K562 (cell line): ENCODE measurements around the gene NPC1. TPM values are rescaled to one million over a fixed set of nuclear protein-coding genes. Genes with fewer than 3 reads are reported as not detected.
A peak's percentile ranks its signal among the peaks of the same experiment; 100 is the strongest.

Source experiments
- ATAC-seq: fragments of 200-7000 bp; cut with Tn5 transposase; 3 replicates; pipeline ENCODE4 v1.9.1; 2020; ENCODE audit warnings: moderate library complexity
- BruUV-seq: library from RNA; stranded (reverse); fragments of 400-500 nt; replicated peaks from 2 replicates; lab custom pipeline; 2021; lab: Mats Ljungman, UMichigan
- CTCF ChIA-PET: fragments of 300-600 bp; formaldehyde crosslinking; extraction: SDS; loops from one replicate; lab custom pipeline; 2021; ENCODE audit warnings: low intra/inter-chr PET ratio; lab: Yijun Ruan, JAX
- POLR2A ChIA-PET: fragments of 300-600, 350-650 bp; sonication (Branson Sonifier 250); formaldehyde crosslinking; extraction: SDS; loops from one replicate; lab custom pipeline; 2021; ENCODE audit warnings: antibody characterized with exemption, inconsistent platforms; lab: Yijun Ruan, JAX
- DNase-seq, 4 experiments: peaks; one replicate each; pipeline versions ENCODE4 v3.0.0 to v3.0.0-alpha.2; 2011 to 2018; ENCODE audit warnings: low spot score in 3 of 4, mixed read lengths in 3 of 4; ENCODE audit errors: extremely low read depth in 1 of 4
- FAIRE-seq: peaks from 2 replicates; lab custom pipeline; 2011; peaks lifted over from hg19 to GRCh38; lab: Jason Lieb, UNC
- H2AFZ ChIP-seq: 2 replicates; pipeline ENCODE4 v1.6.0; 2011; ENCODE audit warnings: low read depth, low read length, control low read depth, inconsistent platforms
- H3K27ac ChIP-seq: fragments of 200-600 bp; 3 replicates; pipeline ENCODE4 v1.8.0; 2011; ENCODE audit warnings: low read depth, mild to moderate bottlenecking, control low read depth, inconsistent platforms, low read length, moderate library complexity, mixed read lengths; ENCODE audit errors: extremely low read depth
- H3K27me3 ChIP-seq, 2 experiments: fragments of 300-600 bp in 1 of 2; 2 replicates in 1 of 2; 3 replicates in 1 of 2; pipeline versions ENCODE4 v1.6.0 to v1.8.0; 2011; ENCODE audit warnings: inconsistent platforms in 2 of 2, low read length in 2 of 2, mild to moderate bottlenecking in 1 of 2, mixed read lengths in 1 of 2, moderate library complexity in 1 of 2; ENCODE audit not compliant: control insufficient read depth in 2 of 2, insufficient read depth in 2 of 2
- H3K36me3 ChIP-seq: fragments of 300-600 bp; 3 replicates; pipeline ENCODE4 v1.8.0; 2011; ENCODE audit warnings: mild to moderate bottlenecking, low read length, inconsistent platforms; ENCODE audit not compliant: control insufficient read depth, insufficient read depth
- H3K4me1 ChIP-seq, 2 experiments: fragments of 200-600 bp in 1 of 2; replicated peaks in 1 of 2; 2 replicates in 1 of 2; 3 replicates in 1 of 2; pipeline versions ENCODE4 v1.5.1 to v1.8.0; 2011; ENCODE audit warnings: inconsistent platforms in 2 of 2, low read length in 2 of 2, mild to moderate bottlenecking in 1 of 2, mixed read lengths in 1 of 2, moderate library complexity in 1 of 2; ENCODE audit not compliant: control insufficient read depth in 2 of 2, insufficient read depth in 2 of 2
- H3K4me2 ChIP-seq: 2 replicates; pipeline ENCODE4 v1.6.1; 2011; ENCODE audit warnings: low read length, control low read depth, inconsistent platforms, mixed read lengths; ENCODE audit not compliant: insufficient read depth
- H3K4me3 ChIP-seq: fragments of 200-600 bp; sonication (generic), shearing (Covaris generic); 2 replicates; pipeline ENCODE4 v1.5.1; 2016; ENCODE audit warnings: control low read depth, inconsistent platforms
- H3K79me2 ChIP-seq: fragments of 200-600 bp; 3 replicates; pipeline ENCODE4 v1.8.0; 2011; ENCODE audit warnings: low read length, inconsistent platforms; ENCODE audit not compliant: control insufficient read depth, insufficient read depth
- H3K9ac ChIP-seq, 2 experiments: 2 replicates each; pipeline versions ENCODE4 v1.6.0 to v1.6.1; 2011; ENCODE audit warnings: low read depth in 2 of 2, low read length in 2 of 2, control low read depth in 1 of 2, inconsistent platforms in 1 of 2, mild to moderate bottlenecking in 1 of 2, mixed read lengths in 1 of 2; ENCODE audit not compliant: insufficient read depth in 1 of 2
- H3K9me1 ChIP-seq: one replicate; pipeline ENCODE4 v1.6.0; 2011; ENCODE audit warnings: inconsistent platforms, mild to moderate bottlenecking, low read length, moderate library complexity; ENCODE audit not compliant: control insufficient read depth, insufficient read depth
- H3K9me3 ChIP-seq: replicated peaks from 2 replicates; pipeline ENCODE4 v1.5.1; 2011; ENCODE audit warnings: low read depth, low read length, inconsistent platforms; ENCODE audit not compliant: control insufficient read depth, insufficient read depth
- H4K20me1 ChIP-seq: replicated peaks from 2 replicates; pipeline ENCODE4 v1.6.1; 2011; ENCODE audit warnings: low read length, inconsistent platforms, mixed read lengths; ENCODE audit not compliant: control insufficient read depth, insufficient read depth
- CEBPG ChIP-seq, 3 experiments: fragments of 200-800 bp in 1 of 3; sonication (Bioruptor generic) in 1 of 3; sonication (generic) in 1 of 3; formaldehyde crosslinking in 1 of 3; IDR thresholded peaks in 2 of 3; conservative IDR thresholded peaks in 1 of 3; 2 replicates each; pipeline versions ENCODE4 v1.6.1 to v1.8.0; 2016 to 2022; ENCODE audit warnings: missing compliant biosample characterization in 2 of 3, missing genetic modification characterization in 2 of 3, mild to moderate bottlenecking in 1 of 3, missing genetic modification reagents in 1 of 3
- FOSL1 ChIP-seq: fragments of 200-800 bp; sonication (Bioruptor generic); conservative IDR thresholded peaks from 2 replicates; pipeline ENCODE4 v1.6.1; 2016; ENCODE audit warnings: missing genetic modification characterization, missing compliant biosample characterization
- TFAM ChIP-seq: fragments of 250-450 bp; sonication (Bioruptor Pico); conservative IDR thresholded peaks from 2 replicates; pipeline ENCODE4 v1.5.0; 2021; ENCODE audit warnings: mild to moderate bottlenecking, moderate library complexity
- ZNF134 ChIP-seq: fragments of 250-450 bp; sonication (Bioruptor Pico); conservative IDR thresholded peaks from 2 replicates; pipeline ENCODE4 v1.4.0; 2020
- ZNF551 ChIP-seq: fragments of 250-450 bp; sonication (Bioruptor Pico); IDR thresholded peaks from 2 replicates; pipeline ENCODE4 v1.5.0; 2021; ENCODE audit warnings: mild to moderate bottlenecking, moderate library complexity
- WGBS: fragments of 100-300 bp; shearing (Covaris generic); methylation state at CpG from one replicate; pipeline ENCODE4 v1.1.6; 2016; ENCODE audit warnings: low coverage, mixed read lengths; ENCODE audit not compliant: insufficient coverage; ENCODE audit errors: missing lambda C conversion rate; 5-methylcytosine and 5-hydroxymethylcytosine counted together
- in situ Hi-C: fragments of 300-500 bp; cut with MboI; formaldehyde crosslinking; loops from 4 replicates; pipeline ENCODE4 v1.15.0; 2018; ENCODE audit warnings: inconsistent platforms, mixed read lengths
- intact Hi-C: fragments of 100-400 bp; cut with micrococcal nuclease; formaldehyde crosslinking; loops from 2 replicates; pipeline ENCODE4 v1.14.2; 2022
- polyA plus RNA-seq, 8 experiments: library from polyadenylated mRNA; depleted of rRNA in 4 of 8; stranded (reverse) in 5 of 8; unstranded in 3 of 8; fragments of >200 nt; fragmentation: Nextera tagmentation in 2 of 8; fragmentation: Illumina TruSeq in 1 of 8; extraction: Ambion mirVana in 2 of 8; extraction: Trizol in 1 of 8; gene quantifications; 2 replicates each; pipeline versions ENCODE4 v1.2.1 to v1.2.3, GENCODE V29; 2011 to 2014; ENCODE audit warnings: inconsistent platforms in 1 of 8, missing spikeins in 1 of 8
- total RNA-seq, 7 experiments: library from RNA; depleted of rRNA in 6 of 7; stranded (reverse); fragments of >200 nt in 6 of 7; fragmentation: Illumina TruSeq in 2 of 7; extraction: Trizol in 2 of 7; gene quantifications; 2 replicates each; pipeline versions ENCODE4 v1.2.1 to v1.2.3, GENCODE V29; 2011 to 2021; ENCODE audit warnings: low replicate concordance in 1 of 7
- TF ChIP-seq, protein P1 (sequence below): sonication (generic); formaldehyde crosslinking; IDR thresholded peaks from 2 replicates; pipeline ENCODE4 v1.8.1; 2023; ENCODE audit warnings: mild to moderate bottlenecking, missing genetic modification reagents
- TF ChIP-seq, protein P2 (sequence below): sonication (generic); formaldehyde crosslinking; IDR thresholded peaks from 2 replicates; pipeline ENCODE4 v1.8.0; 2022; ENCODE audit warnings: mild to moderate bottlenecking, low read depth, missing genetic modification reagents
- TF ChIP-seq, protein P3 (sequence below): fragments of 250-450 bp; sonication (Bioruptor Pico); IDR thresholded peaks from 2 replicates; pipeline ENCODE4 v1.5.0; 2022; ENCODE audit warnings: mild to moderate bottlenecking

NPC1 gene
- total and polyA plus RNA-seq, 9 of the 15 experiments (the other 6 are each of a cell fraction or from before 2014, with no cell fraction given) = 17.1 to 45.9 (median 27.6) TPM

DNA sequence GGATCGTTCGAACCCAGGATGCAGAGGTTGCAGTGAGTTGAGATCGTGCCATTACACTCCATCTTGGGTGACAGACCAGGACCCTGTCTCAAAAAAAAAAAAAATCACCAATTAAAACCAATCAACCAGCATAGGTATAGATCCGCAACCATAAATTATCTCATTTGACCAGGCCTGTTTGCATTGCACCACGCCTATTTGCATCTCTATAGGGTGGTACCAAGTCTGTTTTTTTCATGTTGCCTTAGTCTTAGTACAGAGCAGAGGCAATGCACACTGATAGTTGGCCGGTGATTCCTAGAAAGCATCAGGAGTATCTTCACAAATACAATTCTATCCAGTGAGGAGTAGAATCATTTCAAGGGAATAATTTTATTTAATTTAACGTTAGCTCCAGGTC, 9.3 kb upstream of the NPC1 start:
- H3K36me3 ChIP-seq = no peaks in the 10 kb centered on the region
- H3K9me1 ChIP-seq = no peaks in the 10 kb centered on the region
- in situ Hi-C loops = no loop called here
- H4K20me1 ChIP-seq = no peaks in the 10 kb centered on the region
- BruUV-seq = no TSS peak
- H3K9ac ChIP-seq = no peak overlapping the region
- no peak overlapping the region for H3K27ac ChIP-seq
- ATAC-seq (no peak), DNase-seq (no peak)
- no peak for TF ChIP-seq TFAM (CRISPR knock-in tag)
- TF ChIP-seq, protein P1, sequence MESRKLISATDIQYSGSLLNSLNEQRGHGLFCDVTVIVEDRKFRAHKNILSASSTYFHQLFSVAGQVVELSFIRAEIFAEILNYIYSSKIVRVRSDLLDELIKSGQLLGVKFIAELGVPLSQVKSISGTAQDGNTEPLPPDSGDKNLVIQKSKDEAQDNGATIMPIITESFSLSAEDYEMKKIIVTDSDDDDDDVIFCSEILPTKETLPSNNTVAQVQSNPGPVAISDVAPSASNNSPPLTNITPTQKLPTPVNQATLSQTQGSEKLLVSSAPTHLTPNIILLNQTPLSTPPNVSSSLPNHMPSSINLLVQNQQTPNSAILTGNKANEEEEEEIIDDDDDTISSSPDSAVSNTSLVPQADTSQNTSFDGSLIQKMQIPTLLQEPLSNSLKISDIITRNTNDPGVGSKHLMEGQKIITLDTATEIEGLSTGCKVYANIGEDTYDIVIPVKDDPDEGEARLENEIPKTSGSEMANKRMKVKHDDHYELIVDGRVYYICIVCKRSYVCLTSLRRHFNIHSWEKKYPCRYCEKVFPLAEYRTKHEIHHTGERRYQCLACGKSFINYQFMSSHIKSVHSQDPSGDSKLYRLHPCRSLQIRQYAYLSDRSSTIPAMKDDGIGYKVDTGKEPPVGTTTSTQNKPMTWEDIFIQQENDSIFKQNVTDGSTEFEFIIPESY = no peak
- TF ChIP-seq, all 486 proteins: peak for 0
- H3K9me3 ChIP-seq = no peaks in the 10 kb centered on the region
- H3K4me3 ChIP-seq = no peak overlapping the region
- no peak overlapping the region for H3K4me2 ChIP-seq
- H3K4me1 ChIP-seq = no peaks in the 10 kb centered on the region; a peak in 1 of 5 replicates
- H2AFZ ChIP-seq = no peak overlapping the region
- intact Hi-C loops = no loop called here
- ChIA-PET CTCF (no interaction called here), POLR2A (interaction anchor here (0.6 to 1.6 kb wide), 2 partner anchors 9 to 64 kb away, joined by 3 to 5 read pairs; partner anchors contain the start of gene NPC1)
- H3K79me2 ChIP-seq = no peaks in the 10 kb centered on the region
- 28% methylated on average over 7 of the region's 7 CpGs for WGBS
- FAIRE-seq = no peak
- peaks cover 23 to 27% of the 10 kb centered on the region in 2 experiments for H3K27me3 ChIP-seq

DNA sequence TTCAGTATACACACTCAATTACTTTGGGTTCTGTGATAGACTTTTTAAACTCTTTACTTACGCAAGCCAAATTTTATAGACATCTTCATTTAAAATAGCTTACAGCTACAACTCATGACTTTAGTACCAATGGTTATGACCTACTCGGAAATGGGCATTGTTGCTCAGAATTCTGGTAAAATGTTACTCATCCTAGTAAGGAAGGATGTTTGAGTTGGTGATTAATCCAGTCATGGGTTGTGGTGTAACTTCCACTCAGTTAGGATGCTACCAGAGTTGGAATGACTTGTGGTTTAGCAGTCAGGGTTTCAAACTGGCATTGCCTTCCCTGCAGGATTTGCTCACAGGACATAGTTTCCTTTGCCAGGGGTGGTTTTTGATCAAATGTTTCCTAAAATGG, 7.4 kb upstream of the NPC1 start:
- FAIRE-seq = no peak
- no peaks in the 10 kb centered on the region for H3K36me3 ChIP-seq
- CTCF ChIA-PET = no interaction called here
- no peak for TF ChIP-seq ZNF134 (CRISPR knock-in tag)
- peak; percentile 40; the same call in 1 of the 2 replicates for TF ChIP-seq FOSL1 (tag)
- TF ChIP-seq CEBPG (CRISPR knock-in tag; IDR thresholded peaks at IDR 0.05) = no peak
- 0 out of 4 replicates have a peak, but pooled peaks of 1 of the 2 experiments have one; percentile 32 for TF ChIP-seq CEBPG (tag; conservative IDR thresholded peaks at IDR 0.05 in 1 of 2, IDR thresholded peaks at IDR 0.05 in 1 of 2)
- no peak for TF ChIP-seq ZNF551 (CRISPR knock-in tag)
- TF ChIP-seq, protein P2, sequence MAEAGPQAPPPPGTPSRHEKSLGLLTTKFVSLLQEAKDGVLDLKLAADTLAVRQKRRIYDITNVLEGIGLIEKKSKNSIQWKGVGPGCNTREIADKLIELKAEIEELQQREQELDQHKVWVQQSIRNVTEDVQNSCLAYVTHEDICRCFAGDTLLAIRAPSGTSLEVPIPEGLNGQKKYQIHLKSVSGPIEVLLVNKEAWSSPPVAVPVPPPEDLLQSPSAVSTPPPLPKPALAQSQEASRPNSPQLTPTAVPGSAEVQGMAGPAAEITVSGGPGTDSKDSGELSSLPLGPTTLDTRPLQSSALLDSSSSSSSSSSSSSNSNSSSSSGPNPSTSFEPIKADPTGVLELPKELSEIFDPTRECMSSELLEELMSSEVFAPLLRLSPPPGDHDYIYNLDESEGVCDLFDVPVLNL = no peak
- TF ChIP-seq, protein P3, sequence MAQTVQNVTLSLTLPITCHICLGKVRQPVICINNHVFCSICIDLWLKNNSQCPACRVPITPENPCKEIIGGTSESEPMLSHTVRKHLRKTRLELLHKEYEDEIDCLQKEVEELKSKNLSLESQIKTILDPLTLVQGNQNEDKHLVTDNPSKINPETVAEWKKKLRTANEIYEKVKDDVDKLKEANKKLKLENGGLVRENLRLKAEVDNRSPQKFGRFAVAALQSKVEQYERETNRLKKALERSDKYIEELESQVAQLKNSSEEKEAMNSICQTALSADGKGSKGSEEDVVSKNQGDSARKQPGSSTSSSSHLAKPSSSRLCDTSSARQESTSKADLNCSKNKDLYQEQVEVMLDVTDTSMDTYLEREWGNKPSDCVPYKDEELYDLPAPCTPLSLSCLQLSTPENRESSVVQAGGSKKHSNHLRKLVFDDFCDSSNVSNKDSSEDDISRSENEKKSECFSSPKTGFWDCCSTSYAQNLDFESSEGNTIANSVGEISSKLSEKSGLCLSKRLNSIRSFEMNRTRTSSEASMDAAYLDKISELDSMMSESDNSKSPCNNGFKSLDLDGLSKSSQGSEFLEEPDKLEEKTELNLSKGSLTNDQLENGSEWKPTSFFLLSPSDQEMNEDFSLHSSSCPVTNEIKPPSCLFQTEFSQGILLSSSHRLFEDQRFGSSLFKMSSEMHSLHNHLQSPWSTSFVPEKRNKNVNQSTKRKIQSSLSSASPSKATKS (CRISPR knock-in tag) = no peak
- TF ChIP-seq, all 486 proteins: peak for 2
- no peak for DNase-seq
- no peak for ATAC-seq
- H3K9ac ChIP-seq = no peak overlapping the region
- POLR2A ChIA-PET = interaction anchor here (0.6 kb wide), 1 partner anchor 527 kb away, joined by 3 read pairs; no protein-coding TSS in a partner anchor
- 15% methylated on average over 2 of the region's 2 CpGs for WGBS
- H2AFZ ChIP-seq = no peak overlapping the region
- H3K9me1 ChIP-seq = no peaks in the 10 kb centered on the region
- no peak overlapping the region for H3K4me2 ChIP-seq
- intact Hi-C loops (no loop called here), in situ Hi-C loops (no loop called here)
- no peaks in the 10 kb centered on the region for H3K9me3 ChIP-seq
- H3K4me3 ChIP-seq = no peak overlapping the region
- H3K4me1 ChIP-seq = no peaks in the 10 kb centered on the region; a peak in 1 of 5 replicates
- H3K79me2 ChIP-seq = no peaks in the 10 kb centered on the region
- H3K27ac ChIP-seq = no peak overlapping the region
- H4K20me1 ChIP-seq = no peaks in the 10 kb centered on the region
- no TSS peak for BruUV-seq
- peaks cover 29 to 33% of the 10 kb centered on the region in 2 experiments for H3K27me3 ChIP-seq
